Glomerular endothelial cell (primary cell): ENCODE results near the gene TJAP1. TPM values are rescaled to one million over a fixed set of nuclear protein-coding genes. Genes with fewer than 3 reads are reported as not detected.
"Not testable (repeated sequence)": the region's sequence is repeated elsewhere in the genome, so short reads cannot be mapped to it uniquely, and the experiment has no call there.

Experiments used
- DNase-seq: peaks from one replicate; pipeline ENCODE4 v3.0.0-alpha.2; 2011; ENCODE audit warnings: low read depth, low spot score; ENCODE audit errors: extremely low read depth
- total RNA-seq: library from RNA; depleted of rRNA; stranded (reverse); fragments of >200 nt; gene quantifications from 2 replicates; pipeline ENCODE4 v1.2.3, GENCODE V29; 2015

The TJAP1 gene
- total RNA-seq, 1 donor from 2014 or later, result 26.0 TPM

DNA sequence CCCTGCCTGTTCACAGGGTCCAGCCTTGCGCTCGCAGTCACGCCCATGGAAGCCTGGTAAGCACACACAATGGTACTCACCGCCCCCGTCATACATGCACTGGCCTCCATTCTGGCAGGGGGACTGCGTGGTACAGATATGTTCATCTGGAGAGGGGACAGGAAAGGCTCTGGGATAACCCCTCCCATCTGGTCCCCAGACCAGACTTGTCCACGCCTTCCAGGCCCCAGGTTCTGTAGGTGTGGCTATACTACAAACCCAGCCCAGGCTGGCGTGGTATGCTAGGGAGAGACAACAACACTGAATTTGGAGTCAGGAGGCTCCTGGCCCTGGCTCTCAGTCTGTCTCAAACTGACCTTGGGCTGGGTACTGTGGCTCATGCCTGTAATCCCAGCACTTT lies 25.4 kb upstream of the TJAP1 start:
- DNase-seq, result no peak

DNA sequence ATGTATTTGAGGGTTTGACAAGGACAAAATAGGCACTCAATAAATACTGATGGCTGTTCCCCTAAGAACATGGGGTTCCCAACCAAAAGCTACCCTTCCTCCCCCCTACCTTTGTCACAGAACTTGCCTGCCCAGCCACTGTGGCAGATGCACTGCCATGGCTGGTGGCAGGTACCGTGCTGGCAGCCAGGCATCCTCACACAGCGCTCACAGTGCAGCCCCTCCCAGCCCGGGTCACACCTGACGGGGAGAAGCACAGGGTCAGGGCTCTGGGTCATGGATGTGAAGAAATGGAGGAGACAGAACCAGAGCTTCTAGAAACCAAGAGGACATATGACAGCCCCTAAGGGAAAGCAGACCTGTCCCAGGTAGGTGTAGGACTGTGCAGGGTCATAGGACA lies 24.5 kb upstream of the TJAP1 start:
- DNase-seq, result no peak

DNA sequence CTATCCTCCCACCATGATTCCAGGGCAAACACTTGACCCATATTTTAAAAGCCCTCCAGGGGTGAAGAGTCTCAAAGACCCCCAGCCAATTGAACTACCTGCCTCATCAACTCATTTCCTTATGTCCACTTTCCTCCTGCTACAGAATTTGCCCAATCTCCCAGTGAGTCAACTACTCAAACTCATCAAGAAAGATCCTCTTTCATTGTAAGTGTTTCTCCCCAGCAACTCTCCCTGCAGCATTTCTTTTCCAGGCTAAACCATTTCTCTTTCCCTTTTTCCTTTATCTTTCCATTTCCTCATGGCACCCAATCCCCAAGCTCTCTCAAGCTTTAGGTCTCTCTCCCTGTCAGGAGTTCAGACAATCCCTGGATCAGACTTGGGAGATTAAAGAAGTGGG lies 23.5 kb upstream of the TJAP1 start:
- no peak for DNase-seq

DNA sequence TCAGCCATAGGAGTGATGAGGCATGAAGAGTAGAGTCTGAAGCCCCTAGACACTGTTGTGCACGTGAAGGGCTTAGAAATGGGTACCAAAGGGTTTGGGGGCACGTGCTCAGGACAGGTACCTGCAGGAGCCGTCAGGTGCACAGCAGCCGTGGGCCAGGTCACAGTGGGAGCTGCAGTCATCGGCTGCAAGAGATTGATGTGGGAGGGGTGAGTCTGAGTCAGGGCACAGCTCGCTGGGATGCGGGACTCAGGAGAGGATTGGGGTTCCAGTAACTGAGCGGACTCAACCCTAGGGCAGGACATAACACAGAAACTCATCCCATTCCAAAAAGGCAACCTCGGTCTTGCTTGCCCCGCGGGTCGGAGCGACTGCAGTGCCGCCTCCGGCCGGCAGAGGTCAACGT lies 23.1 kb upstream of the TJAP1 start:
- DNase-seq, result no peak

DNA sequence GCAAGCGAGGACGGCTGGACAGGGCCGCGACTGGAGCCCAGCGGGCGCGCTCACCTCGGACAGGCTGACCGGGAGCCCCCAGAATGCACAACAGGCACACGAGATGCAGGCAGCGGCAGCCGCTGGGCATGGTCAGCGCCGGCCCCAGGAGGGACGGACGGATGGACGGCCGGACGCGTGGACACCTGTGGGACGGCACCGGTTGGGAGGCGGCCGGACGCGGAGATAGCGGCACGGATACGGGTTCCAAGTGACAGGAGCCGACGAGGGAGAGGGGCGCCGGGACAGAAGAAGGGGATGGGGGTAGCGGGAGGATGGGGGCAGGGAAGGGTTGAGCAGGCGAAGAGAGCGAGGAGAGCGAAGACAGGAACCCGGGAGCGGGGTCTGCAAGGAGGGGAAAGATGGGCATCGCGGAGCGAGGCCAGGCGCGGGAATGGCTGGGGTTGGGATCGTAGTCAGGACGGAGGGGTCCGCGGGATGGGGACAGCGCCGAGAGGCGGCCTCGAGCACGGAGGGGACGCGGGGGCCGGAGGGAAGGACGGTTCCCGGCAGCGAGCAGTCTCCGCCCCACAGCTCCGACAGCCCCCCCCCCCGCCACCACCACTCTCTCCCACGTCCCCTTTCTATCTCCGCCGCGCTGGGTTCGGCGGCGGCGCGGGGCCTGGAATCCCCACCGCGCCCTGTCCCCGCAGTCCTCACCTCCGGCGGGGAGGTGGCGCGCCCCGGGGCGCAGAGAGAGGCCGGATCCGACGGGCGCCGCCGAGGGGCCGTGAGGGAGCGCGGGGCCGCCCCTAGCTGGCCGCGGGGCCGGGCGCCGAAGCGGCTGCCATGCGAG lies 22.5 kb upstream of the TJAP1 start:
- DNase-seq, result no peak

DNA sequence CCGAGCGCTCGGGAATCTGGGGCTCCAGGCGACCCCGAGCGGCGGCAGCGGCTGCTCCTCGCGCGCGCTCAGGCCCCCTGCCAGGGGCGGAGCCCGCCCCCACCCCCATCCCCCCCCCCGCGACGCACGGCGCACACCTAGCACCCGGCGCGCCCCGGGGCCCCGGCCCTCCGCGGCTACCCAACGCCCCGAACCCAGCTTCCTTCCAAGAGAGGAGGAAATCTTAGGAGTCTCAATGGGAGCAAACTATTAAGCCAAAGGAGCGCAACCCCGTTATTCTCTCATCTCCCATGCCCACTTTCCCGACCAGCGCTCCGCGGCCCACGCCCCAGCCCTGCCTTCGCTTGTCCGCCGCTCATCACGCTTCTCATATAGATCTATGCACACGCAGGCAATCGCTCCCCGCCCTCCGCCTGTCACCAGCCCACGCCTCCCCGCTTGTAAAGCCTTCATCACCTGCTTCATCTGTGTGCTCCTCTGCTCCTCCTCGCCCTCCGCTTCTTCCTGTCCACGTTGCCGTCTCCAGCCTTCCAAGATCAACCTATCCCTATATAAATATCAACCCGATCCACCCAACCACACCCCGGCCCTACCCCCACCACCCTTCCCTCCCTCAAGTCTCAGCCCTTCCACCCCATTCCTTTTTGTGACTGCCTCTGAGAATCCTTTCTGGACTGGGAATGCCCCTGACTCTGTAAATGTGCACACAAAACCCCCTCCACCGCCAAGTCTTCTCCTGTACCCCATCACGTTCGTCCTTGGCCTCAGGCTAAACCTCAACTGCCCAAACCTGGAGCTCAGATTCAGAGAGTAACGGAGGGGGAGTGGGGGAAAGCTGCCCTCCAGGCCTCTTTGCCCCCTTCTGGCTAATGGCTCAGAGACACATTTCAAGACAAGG lies 21.6 kb upstream of the TJAP1 start, which contains the start of gene DLK2:
DLK2 (minus strand) TSS at position 18 of the 898 bp plus-strand sequence. CDS start 723 bp downstream, outside the sequence.
- no peak for DNase-seq

DNA sequence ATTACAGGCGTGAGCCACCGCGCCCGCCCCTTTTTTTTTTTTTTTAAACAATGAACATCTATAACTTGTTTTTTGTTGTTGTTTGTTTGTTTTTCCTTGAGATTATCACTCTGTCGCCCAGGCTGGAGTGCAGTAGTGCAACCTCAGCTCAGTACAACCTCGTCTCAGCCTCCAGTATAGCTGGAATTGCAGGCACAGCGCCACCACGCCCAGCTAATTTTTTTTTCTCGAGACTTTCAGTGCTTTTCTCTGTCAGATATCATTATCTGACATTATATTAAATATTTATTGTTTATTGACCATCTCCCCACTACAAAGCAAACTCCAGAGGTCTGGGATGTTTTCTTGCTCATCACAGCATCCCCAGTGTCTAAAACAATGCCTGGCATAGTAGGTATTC lies 19.7 kb upstream of the TJAP1 start:
- no peak for DNase-seq

DNA sequence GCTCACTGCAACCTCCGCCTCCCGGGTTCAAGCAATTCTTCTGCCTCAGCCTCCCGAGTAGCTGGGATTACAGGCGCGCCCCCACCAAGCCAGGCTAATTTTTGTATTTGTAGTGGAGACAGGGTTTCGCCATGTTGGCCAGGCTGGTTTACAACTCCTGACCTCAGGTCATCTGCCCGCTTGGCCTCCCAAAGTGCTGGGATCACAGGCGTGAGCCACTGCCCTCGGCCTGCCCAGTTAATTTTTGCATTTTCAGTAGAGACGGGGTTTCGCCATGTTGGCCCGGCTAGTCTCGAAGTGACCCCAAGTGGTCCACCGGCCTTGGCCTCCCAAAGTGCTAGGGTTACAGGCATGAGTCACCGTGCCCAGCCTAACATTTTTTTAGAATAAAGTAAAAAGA lies 19.2 kb upstream of the TJAP1 start:
- not testable (repeated sequence) for DNase-seq

DNA sequence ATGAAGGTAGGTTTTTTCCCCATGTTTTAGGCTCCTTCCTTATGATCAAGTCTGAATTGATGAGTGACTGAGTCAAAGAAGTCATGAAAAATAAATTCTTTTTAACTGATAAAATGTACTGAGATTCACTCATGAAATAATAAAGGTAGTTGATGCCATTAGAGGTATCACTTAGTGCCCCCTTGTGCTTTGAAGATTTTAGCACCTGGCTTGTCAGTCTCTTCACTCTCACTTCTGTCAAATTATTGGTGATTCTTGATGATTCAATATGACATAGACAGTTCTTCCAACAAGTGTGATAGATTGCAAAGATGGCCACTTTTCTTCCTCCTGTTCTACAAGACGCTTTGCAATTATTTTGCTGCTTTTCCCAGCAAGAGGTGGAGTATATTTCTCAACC lies 17.8 kb upstream of the TJAP1 start:
- DNase-seq, result no peak

DNA sequence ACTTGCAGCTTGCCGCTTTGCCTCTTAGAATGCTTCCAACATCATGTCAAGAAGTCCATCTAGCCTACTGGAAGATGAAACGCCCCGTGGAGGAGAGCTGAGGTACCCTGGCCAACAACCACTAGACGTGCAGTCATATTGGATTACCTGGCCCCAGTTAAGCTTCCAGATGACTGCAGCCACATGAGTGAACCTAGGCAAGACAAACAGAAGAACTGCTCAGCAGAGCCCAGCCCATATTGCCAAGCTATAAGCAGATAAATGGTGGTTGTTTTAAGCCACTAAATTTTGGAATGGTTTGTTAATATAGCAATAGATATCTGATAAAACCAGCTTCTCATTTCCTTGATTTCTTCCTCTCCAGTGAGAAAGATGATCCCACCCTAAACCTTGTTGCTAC lies 17.3 kb upstream of the TJAP1 start:
- no peak for DNase-seq

DNA sequence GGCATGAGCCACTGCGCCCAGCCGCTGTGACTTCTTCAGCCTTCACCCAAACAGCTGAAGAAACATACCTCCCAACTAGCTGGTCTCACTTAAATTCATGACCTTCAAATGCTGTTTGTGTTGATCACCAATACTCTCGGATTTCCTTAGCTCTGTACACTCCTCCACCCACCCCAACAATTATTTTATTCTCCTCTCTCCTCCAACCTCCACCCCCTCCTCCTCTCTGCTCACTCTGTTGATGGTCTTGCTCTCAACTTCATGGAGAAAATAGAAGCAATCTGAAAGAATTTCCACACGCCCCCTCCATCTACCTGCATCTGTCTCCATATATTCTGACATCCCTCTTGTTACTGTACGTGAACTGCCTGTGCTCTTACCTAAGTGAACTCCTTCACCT lies 15.4 kb upstream of the TJAP1 start:
- DNase-seq, result no peak

DNA sequence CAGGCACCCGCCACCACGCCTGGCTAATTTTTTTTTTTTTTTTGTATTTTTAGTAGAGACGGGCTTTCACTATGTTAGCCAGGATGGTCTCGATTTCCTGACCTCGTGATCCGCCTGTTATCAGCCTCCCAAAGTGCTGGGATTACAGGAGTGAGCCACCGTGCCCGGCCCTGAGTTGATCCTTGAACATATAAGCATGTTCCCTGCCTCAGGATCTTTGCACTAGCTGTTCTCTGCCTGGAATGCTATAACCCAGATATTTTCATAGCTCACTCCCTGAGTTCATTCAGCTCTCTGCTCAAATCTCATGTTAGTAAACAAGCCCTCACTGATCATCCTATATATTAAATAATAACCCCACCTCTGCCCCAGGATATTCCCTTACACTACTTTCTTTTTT lies 13.0 kb upstream of the TJAP1 start:
- DNase-seq, result no peak

DNA sequence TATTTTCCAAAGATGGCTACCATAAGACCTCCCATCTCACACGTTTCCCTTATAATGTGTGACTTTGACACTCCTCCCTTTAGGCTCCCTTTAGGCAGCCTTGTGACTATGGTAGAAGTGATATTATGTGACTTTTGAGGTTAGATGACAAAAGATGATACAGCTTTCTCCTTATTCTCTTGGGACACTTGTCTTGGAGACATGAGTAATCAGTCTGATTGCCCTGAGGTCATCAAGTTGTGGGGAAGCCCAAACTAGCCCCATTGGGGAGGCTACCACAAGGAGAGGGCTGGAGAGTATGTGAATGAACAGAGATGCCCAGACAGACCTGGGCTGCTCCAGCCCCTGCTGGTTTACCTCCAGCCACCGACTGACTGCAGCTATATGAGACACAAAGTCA lies 11.4 kb upstream of the TJAP1 start:
- no peak for DNase-seq

DNA sequence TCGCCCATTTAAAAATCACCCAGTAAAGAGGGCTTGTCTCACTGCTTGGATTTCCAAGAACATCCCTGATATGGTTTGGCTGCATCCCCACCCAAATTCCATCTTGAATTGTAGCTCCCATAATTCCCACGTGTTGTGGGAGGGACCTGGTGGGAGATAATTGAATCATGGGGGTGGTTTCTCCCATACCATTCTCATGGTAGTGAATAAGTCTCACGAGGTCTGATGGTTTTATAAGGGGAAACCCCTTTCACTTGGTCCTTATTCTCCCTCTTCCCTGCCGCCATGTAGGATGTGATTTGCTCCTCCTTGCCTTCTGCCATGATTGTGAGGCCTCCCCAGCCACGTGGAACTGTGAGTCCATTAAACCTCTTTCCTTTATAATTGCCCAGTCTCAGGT lies 10.1 kb upstream of the TJAP1 start:
- DNase-seq, result not testable (repeated sequence)

DNA sequence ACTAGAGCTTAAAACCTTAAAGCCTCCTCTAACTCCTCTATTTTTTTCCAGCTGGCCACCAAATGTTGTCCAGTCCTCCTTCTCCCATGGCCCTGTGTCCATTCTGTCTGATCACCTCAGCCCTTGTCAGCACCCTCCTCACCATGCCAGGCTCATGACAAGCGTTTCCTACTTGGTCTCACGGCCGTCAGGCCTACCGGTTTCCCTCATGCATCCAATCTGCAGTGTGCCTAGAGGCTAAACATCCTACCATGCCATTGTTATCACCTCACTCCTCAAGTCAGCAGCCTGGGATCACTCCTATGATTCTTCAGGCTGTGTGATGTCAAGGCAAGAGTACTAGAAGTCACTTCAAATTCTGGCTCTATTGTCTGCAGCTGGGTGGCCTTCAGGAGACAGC lies 9.6 kb upstream of the TJAP1 start:
- DNase-seq, result no peak

DNA sequence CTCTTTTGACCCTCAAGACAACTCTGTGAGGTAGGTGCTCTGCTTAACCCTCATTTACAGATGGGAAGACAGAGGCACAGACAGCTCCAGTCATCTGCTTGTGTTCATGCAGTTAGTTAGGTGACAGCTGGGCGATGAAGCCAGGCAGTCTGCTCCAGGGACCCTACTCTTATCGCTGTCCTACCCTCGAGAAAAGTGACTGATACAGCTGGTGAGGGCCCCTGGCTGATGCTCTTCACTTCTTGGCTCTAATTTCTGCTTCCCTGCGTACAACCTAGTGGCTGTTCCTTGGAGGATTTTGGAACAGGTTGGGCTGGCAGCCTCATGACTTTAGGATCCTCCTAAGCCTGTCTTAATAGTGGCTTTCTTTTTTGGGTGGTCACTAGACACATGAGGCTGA lies 9.1 kb upstream of the TJAP1 start:
- no peak for DNase-seq

DNA sequence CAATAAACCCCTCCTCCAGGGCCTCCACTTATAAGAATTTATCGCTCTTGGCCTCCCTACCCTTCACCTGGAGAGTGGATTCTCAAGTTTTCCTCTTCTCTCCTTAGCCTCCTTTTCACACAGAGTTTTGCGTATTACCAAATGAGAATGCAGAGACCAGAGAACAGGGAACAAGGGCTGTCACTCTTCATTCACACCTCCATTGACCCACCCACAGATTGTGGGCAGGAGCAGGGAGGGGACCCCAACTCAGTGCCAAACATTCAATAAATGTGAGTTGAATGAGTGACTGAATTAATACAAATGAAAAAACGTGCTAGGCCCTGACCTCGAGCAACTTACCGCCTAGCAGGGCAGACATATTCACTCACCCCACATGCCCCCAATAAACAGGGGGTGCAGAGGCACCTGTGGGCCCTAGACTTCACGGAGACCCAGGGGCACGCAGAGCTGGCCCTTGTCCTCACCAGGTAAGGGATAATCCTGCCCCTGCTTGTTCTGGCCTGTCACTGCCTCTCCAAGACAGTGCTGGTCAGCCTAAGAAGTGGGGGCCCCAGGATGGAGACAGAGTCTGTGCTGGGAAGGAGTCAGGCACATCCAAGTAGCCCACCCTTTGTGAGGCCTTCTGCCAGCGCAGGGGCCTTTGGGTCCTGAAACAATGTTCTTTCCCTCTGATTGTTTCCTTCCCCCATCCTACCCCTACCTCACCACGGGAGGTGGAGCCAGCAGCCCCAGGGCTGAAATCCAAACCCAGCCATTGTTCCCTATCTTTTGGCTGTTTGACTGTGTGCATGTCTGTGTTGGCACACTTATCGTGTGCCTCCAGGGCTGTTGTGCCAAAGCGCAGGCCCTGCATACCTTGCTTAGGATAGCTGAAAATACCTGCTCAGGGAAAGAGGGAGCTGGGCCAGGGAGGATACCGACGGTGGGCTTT lies 8.4 kb upstream of the TJAP1 start:
- no peak for DNase-seq

DNA sequence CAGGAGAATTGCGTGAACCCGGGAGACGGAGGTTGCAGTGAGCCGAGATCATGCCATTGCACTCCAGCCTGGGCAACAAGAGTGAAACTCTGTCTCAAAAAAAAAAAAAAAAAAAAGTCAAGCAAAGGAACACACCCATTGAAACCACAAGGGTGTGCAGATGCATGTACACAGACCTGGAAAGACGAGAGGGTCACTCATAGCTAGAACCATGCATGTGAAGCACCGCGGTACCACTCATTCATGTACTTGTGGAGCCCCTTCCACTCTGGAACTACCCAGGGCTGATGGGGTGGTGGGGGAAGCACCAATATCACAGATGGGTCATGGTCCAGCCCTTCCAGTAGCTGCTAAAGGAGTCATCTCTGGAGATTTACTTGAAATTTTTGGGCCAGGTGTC lies 7.4 kb upstream of the TJAP1 start:
- DNase-seq, result no peak

DNA sequence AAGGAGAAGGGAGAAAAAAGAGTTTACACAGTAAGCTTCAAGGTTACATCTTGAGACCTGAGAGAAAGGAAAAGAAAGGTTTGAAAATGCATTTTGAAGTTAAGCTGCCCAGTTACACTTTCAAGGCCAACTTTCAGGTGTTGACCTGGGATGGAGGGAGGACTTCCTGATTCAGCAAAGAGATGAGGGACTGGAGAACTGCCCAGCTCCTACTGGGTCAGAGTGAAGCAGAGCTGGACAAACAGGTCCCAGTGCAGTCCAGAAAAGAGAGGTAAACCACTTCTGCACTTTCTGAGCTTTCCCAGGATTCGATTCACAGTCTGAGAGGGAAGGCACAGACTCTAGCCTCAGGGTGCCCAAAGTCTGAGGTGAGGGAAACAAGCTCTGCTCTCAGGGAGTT lies 6.0 kb upstream of the TJAP1 start:
- no peak for DNase-seq

DNA sequence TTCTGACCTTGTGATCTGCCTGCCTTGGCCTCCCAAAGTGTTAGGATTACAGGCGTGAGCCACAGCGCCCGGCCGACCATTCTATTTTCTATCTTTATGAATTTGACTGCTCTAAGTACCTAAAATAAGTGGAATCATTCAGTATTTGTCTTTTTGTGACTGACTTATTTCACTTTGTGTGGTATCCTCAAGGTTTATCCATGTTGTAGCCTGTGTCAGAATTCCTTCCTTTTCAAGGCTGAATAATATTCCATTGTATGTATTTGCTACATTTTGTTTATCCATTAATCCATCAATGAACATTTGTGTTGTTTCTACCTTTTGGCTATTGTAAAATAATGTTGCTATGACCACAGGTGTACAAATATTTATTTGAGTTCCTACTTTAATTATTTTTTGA lies 4.9 kb upstream of the TJAP1 start:
- DNase-seq, result no peak

DNA sequence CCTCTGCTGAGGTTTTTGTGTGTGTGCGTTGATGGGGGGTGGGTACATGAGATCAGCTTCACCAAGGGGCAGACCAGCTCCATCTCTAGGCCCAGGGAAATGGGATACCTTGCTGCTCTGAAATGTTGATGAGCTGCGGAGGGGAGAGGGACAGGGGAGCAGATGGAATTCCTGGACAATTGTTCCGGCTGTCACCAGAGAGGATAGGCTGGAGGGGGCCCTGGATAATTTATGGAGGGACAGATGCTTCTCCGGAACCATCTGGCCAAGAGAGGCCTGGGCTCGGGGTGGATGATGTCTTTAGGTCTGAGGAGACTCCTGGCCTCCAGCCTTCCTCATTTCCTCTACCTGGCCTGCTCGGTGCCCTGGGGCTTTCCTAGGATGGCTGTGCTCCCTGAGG lies 1.9 kb upstream of the TJAP1 start:
- no peak for DNase-seq
